ENCODE data around the gene SLC13A3.

- TF ChIP-seq POLR2AphosphoS5 (IDR thresholded peaks at IDR 0.05) (no peak), CTCF (IDR thresholded peaks at IDR 0.05) (no peak), POLR2A (IDR thresholded peaks at IDR 0.05) (no peak)
Measured at GRCh38 chr20:46698788-46699187, 47.5 kb upstream of the SLC13A3 start.
